Measurements from ENCODE around the gene FAM78B. TPM values are rescaled to one million over a fixed set of nuclear protein-coding genes. Genes with fewer than 3 reads are reported as not detected.

Gene FAM78B
- total and polyA plus RNA-seq, 2 donors (not counting 3 experiments of a cell fraction or from before 2014, with no cell fraction given): 0.10 TPM; not detected in 1

GRCh38 chr1:166026555-166026954 lies 140.2 kb downstream of the FAM78B start:
- Histone ChIP-seq H3K4me3 (replicated peaks in 1 of 3; ENCODE audit: insufficient read depth in 1 of 3, low read depth in 1 of 3, low read length in 3 of 3) (no peak overlapping the region), H3K79me2 (ENCODE audit: control insufficient read depth, insufficient read depth, low read length) (no peaks in the 10 kb centered on the region), H3K9me1 (replicated peaks; ENCODE audit: control insufficient read depth, extremely low read depth, insufficient read depth, low read length) (no peaks in the 10 kb centered on the region), H2AFZ (ENCODE audit: low read depth, low read length) (no peak overlapping the region), H3K9me3 (replicated peaks; ENCODE audit: control insufficient read depth, insufficient read depth, low read length) (no peaks in the 10 kb centered on the region), H4K20me1 (replicated peaks; ENCODE audit: control insufficient read depth, extremely low read depth, insufficient read depth, low read length) (no peaks in the 10 kb centered on the region), H3K27me3 (ENCODE audit: control insufficient read depth in 2 of 2, insufficient read depth in 2 of 2, low read length in 2 of 2) (no peaks in the 10 kb centered on the region), H3K27ac (ENCODE audit: insufficient read depth, low read depth, low read length) (no peak overlapping the region), H3K4me2 (ENCODE audit: insufficient read depth, low read length) (no peak overlapping the region), H3K4me1 (ENCODE audit: control insufficient read depth, extremely low read depth, insufficient read depth, low read length) (no peaks in the 10 kb centered on the region), H3K36me3 (ENCODE audit: control insufficient read depth in 2 of 2, extremely low read depth in 1 of 2, insufficient read depth in 2 of 2, low read length in 2 of 2) (no peaks in the 10 kb centered on the region), H3K9ac (replicated peaks; ENCODE audit: extremely low read depth, insufficient read depth, low read length) (no peak overlapping the region)
- POLR2A ChIA-PET: no interaction called here
- no TSS peak for BruUV-seq (replicated peaks)
- TF ChIP-seq EZH2 (IDR thresholded peaks at IDR 0.05; ENCODE audit: borderline replicate concordance, low read depth, low read length, severe bottlenecking) (no peak), JUN (IDR thresholded peaks at IDR 0.05; ENCODE audit: borderline replicate concordance, insufficient read depth, insufficient read length, low read depth) (no peak)
- intact Hi-C loops (cut with micrococcal nuclease): no loop called here
- CTCF ChIA-PET: no interaction called here
- FAIRE-seq (no peak), DNase-seq (ENCODE audit: low read depth, low spot score) (no peak)
- dilution Hi-C loops (cut with MboI; ENCODE audit: extremely low pct_ligation_motif_present, low sequenced_read_pairs): no loop called here

GRCh38 chr1:166026143-166026542 lies 140.7 kb downstream of the FAM78B start:
- Histone ChIP-seq H3K4me1 (ENCODE audit: control insufficient read depth, extremely low read depth, insufficient read depth, low read length) (no peaks in the 10 kb centered on the region), H3K4me2 (ENCODE audit: insufficient read depth, low read length) (no peak overlapping the region), H2AFZ (ENCODE audit: low read depth, low read length) (no peak overlapping the region), H3K9ac (replicated peaks; ENCODE audit: extremely low read depth, insufficient read depth, low read length) (no peak overlapping the region), H4K20me1 (replicated peaks; ENCODE audit: control insufficient read depth, extremely low read depth, insufficient read depth, low read length) (no peaks in the 10 kb centered on the region), H3K36me3 (ENCODE audit: control insufficient read depth in 2 of 2, extremely low read depth in 1 of 2, insufficient read depth in 2 of 2, low read length in 2 of 2) (no peaks in the 10 kb centered on the region), H3K4me3 (replicated peaks in 1 of 3; ENCODE audit: insufficient read depth in 1 of 3, low read depth in 1 of 3, low read length in 3 of 3) (no peak overlapping the region), H3K9me1 (replicated peaks; ENCODE audit: control insufficient read depth, extremely low read depth, insufficient read depth, low read length) (no peaks in the 10 kb centered on the region), H3K27ac (ENCODE audit: insufficient read depth, low read depth, low read length) (no peak overlapping the region), H3K79me2 (ENCODE audit: control insufficient read depth, insufficient read depth, low read length) (no peaks in the 10 kb centered on the region), H3K9me3 (replicated peaks; ENCODE audit: control insufficient read depth, insufficient read depth, low read length) (no peaks in the 10 kb centered on the region), H3K27me3 (ENCODE audit: control insufficient read depth in 2 of 2, insufficient read depth in 2 of 2, low read length in 2 of 2) (no peaks in the 10 kb centered on the region)
- no TSS peak for BruUV-seq (replicated peaks)
- dilution Hi-C loops (cut with MboI; ENCODE audit: extremely low pct_ligation_motif_present, low sequenced_read_pairs) (no loop called here), intact Hi-C loops (cut with micrococcal nuclease) (no loop called here)
- ChIA-PET CTCF (no interaction called here), POLR2A (no interaction called here)
- no peak for DNase-seq (ENCODE audit: low read depth, low spot score)
- TF ChIP-seq JUN (IDR thresholded peaks at IDR 0.05; ENCODE audit: borderline replicate concordance, insufficient read depth, insufficient read length, low read depth) (no peak), FOS (IDR thresholded peaks at IDR 0.05; ENCODE audit: borderline replicate concordance, insufficient read depth, low read length) (no peak), POLR2A (IDR thresholded peaks at IDR 0.05; ENCODE audit: low read depth, low read length) (no peak), GATA2 (IDR thresholded peaks at IDR 0.05; ENCODE audit: insufficient read depth, insufficient read length, low read depth, low read length) (no peak), POLR2AphosphoS5 (IDR thresholded peaks at IDR 0.05; ENCODE audit: insufficient read depth, low read depth, low read length) (no peak)
- no peak for FAIRE-seq
